DMS153 (cell line): Measurements from ENCODE around the gene EPS8L2.
"Not testable (repeated sequence)": the region's sequence is repeated elsewhere in the genome, so short reads cannot be mapped to it uniquely, and the experiment has no call there.

Experiments used
- DNase-seq: peaks from one replicate; lab custom pipeline; 2025; lab: John Stamatoyannopoulos, UW

EPS8L2 gene

DNA sequence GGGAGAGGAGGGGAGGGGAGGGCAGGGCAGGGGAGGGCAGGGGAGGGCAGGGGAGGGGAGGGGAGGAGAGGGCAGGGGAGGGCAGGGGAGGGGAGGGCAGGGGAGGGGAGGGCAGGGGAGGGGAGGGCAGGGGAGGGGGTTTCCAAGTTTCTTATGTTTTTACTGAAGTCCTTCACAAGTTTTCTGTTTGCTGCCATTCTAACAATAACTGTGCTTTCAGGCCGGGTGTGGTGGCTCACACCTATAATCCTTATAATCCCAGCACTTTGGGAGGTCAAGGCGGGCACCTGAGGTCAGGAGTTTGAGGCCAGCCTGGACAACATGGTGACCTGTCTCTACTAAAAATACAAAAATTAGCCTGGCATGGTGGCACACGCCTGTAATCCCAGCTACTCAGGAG lies 15.8 kb upstream of the EPS8L2 start:
- not testable (repeated sequence) for DNase-seq

DNA sequence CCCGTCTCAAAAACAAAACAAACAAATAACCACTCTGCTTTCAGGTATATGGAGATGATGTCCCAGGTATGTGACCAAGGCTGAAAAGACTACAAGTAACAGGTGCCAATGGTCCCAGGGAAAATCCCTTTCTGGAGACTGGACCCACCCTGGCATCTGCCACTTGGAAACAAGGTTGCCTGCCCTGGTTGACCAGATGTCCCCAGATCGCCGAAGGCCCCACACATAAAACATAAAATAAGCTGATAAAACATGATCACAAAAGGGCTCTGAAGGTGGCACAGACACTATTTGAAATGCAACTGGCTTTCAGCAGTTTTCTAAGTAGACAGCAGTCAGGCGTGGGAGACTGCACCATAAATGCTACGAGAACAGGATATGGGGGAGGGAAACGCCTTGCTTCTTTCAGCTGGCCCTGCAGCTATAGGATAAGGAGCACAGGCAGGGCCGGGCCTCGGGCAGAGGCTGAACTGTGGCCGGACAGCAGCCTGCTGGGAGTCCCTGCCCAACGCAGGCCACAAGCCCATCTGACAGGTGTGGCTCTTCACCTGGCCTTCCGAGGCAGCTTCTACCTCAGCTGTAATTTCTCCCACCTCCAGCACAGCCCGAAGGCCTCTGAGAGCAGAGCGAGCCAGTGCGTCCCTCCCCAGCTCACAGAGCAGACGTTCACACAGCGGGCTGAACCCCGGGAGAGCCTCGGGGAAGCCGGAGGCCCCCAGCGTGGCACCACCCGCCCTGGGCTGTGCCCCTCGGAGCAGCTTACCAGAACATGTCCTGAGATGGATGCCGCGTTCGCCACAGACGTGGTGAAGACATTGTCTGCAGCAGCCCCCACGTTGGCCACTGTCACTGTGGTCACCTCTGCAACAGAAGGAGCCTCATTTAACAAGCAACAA lies 15.0 kb upstream of the EPS8L2 start:
- DNase-seq, result no peak

DNA sequence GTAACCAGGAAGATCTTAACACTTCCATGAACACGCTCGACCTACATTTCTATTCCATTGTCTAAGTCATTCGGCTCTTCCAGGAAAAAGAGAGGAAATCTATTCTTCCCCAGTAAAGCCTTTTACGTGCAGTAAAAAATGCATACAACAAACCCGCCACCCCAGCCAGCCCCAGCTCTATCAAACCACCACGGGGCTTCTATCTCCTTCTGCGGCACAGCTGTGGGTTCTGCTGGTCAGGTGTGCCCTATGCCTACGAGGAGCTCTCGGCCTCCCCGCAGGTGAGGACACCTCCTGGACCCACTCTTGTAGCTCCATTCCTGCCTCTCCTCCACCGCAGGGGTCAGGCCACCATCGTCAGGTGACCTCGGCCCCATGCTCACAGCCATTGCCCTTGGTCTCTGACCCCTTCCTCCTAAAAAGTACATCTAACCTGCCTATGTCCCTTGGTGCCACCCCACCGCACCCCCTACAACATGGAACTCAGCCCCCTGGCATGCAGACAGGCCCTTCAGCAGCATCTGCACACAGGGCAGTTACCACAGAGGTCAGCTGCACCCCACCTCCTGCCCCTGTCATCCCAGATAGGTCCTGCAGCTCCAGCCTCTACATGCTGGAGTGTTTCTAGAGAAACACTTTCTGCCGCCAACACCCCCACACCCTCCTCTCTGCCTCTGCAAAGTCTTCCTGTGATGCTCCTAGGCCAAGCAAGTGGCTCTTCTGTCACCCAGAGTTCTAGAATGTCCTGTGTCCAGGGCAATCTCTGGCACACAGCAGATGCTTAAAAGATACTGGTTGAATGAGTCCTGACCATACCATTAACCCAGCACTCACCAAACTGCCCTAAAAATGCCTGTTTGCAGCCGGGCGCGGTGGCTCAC lies 14.1 kb upstream of the EPS8L2 start:
- no peak for DNase-seq

DNA sequence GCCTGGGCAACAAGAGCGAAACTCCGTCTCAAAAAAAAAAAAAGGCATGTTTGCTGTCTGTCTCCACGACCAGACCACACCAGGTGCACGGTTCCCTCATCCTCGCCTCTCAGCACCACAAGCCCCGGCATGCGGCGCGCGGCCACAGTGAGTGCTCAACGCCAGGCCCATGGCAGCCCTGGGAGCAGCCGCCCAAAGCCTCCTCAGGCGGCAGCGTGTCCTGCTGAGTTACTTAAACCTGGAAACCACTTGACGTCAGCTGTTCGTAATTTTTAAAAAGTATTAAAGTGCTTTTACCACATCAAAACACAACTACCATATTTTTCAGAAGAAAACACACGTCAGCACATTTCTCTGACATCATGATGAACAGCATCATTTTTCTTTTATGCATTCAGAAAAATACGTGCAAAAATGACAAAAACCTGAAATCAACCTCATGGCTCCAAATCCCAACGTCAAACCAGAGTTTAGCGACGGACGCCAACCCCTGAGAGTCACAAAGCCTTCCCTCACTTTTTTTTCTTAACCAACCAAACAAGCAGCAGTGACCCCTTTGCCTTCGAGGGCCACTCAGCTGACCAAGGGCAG lies 13.1 kb upstream of the EPS8L2 start:
- DNase-seq, result no peak

DNA sequence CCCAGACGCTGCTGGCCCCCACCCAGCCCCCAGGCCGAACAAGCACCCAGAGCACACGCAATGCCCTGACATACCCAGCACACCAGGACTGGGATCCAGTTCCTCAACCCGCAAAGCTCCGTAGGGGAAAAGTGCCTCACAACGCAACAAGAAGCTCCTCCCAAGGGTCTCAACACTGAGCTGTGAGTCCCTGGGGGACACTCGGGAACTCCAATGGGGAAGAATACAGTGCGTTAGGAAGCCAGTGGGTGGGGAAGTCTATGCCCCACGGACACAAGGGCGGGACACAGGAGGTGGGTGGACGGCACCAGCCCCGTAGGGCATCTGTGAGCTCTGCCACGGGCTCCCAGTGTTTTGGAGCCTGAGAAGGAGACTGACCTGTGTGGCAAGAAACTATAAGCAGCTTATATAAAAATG lies 12.6 kb upstream of the EPS8L2 start:
- peak; percentile 45 for DNase-seq

DNA sequence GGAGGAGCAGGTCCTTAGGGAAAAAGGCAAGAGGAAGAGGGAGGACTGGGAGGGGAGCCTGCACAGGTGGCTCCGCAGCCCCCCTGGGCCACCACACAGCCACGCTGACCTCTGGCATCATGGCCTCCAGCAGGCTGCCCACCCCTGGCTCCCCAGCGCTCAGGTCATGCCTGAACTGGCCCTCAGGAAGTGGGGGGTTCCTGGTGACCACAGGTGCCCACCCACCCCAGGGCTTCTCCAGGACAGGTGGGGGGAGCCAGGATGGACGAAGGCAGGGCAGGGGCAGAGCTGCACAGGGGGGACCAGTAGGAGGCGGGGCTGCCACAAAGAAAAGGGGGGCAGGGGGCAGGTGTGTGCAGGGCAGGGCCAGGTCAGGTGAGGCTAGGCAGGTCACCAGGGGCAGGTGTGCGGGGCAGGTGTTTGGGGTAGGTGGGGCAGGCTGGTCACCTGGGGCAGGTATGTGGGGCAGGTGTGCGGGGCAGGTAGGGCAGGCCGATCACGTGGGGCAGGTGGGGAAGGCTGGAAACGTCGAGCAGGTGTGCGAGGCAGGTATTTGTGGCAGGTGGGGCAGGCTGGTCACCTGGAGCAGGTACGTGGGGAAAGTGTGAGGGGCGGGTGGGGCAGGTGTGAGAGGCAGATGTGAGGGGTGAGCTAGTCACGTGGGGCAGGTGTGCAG lies 12.0 kb upstream of the EPS8L2 start:
- peak; percentile 89 for DNase-seq

DNA sequence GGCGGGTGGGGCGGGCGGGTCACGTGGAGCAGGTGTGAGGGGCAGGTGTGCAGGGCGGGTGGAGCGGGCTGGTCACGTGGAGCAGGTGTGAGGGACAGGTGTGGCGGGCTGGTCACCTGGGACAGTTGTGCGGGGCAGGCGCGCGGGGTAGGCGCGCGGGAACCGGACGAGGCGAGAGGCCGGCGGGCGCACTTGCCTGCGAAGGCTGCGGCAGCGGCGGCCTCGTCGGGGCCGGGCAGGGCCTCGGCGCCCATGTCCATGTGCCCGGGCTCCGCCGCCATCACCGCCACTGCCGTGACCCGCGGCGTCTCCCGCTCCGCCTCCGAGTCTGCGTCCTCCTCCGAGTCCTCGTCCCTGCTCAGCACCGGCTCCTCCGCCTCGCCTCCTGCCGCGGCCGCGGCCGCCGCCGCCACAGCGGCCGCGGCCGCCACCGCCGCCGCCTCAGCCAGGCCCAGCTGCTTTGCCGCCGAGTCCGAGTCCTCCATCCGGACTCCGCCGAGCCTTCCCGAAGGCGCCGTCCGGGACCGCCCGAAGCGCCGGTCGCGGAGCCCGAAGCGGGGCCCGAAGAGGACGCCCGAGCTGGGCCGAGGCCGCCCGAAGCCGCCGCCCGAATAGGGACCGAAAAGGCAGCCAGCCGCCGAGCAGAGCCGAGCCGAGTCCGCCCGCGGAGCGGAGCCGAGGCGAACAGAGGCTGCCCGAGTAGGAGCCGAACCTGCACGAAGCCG lies 11.3 kb upstream of the EPS8L2 start, which contains the start of gene DEAF1:
Gene DEAF1 (minus strand): TSS at position 660 of the 725 bp plus-strand sequence. CDS start 175 bp downstream, at position 485.
- DNase-seq, result peak; percentile 95

DNA sequence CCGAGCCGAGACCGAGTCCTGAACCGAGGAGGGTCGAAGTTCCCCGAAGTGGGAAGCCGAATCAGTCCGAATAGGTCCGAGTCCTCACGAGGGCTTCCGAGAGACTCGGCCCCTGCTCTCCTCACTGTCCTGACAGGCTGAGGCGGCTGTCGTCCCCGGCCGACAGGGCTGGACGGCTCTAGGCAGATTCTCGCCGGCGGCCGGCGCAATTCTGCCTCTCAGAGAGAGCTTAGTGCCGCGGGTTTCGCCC lies 10.8 kb upstream of the EPS8L2 start:
- DNase-seq, result no peak

DNA sequence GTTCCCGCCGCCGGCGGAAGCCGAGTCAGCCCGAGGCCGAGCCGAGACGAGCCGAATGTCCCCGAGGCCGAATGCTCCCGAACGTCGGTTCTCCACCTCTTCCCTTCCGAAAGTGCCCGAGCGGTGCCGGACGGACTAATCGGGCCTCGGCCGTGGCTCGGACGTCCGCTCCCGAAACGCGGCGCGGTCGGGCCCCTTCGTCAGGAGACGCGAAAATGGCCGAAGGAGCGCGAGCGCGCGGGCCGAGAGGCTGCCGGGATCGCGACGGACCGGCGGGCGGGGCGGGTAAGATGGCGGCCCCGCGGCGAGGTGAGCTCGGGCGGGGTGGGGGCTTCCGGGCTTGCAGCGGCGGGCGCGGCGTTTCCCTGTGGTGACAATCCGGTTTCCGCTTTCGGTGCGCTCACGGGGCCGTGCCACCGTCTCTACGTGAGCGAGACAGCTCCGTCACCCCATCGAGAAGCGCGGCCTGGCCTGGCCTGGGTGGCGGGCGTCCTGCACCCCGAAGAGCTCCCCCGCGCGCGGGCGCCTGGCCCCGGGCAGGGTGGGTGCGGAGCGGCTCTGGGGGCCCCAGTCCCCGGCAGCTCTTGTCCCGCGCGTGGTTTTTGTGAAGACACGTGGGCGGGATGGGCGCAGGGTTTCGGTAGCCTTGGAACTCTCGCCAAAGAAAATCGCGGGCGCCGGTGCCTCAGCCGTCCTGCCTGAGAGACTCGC lies 10.3 kb upstream of the EPS8L2 start, which contains the start of gene TMEM80:
Gene TMEM80 (plus strand): TSS at position 279 of the 711 bp plus-strand sequence. CDS start 12 bp downstream, at position 291.
- DNase-seq, result peak; percentile 94

DNA sequence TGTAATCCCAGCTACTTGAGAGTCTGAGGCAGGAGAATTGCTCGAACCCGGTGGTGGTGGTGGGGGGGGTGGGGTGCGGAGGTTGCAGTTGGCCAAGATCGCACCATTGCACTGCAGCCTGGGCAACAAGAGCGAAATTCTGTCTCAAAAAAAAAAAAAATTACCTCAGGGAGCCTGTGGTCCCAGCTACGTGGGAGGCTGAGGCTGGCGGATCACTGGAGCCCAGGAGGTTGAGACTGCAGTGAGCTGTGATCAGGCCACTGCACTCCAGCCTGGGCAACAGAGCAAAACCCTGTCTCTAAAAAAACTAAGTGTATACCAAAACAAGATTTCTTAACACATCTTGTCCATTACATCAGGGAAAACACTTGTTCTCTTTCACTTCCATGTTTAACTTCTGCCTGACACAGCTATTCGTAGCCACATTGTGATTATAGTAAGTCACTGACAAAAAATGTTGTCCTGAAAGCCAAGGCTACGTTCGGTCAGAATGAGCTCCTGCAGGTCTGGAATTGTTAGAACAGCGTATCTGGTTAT lies 9.0 kb upstream of the EPS8L2 start:
- DNase-seq, result no peak

DNA sequence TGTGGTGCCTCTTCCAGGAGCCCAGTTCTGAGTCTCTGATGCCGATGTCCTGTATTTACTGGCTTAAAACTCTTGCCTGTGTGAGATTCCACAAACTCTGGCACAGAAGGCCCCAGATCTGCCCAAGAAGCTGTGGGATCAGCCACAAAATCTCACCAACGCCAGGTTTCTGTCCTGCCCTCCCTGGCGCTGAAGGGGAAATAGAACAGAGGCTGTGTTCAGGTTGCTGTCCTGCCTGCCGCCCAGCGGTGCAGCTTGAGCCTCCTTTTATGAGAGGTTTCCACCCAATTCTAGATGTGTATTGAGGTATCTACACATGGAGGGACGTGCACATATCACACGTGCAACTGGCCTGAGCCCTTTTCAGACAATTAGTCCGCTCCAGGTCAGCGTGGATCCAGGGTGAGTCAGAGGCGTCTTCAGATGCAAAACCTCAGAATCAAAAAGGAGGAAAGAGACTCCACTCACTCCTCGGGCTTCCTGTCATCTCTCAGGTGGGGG lies 8.2 kb upstream of the EPS8L2 start:
- no peak for DNase-seq

DNA sequence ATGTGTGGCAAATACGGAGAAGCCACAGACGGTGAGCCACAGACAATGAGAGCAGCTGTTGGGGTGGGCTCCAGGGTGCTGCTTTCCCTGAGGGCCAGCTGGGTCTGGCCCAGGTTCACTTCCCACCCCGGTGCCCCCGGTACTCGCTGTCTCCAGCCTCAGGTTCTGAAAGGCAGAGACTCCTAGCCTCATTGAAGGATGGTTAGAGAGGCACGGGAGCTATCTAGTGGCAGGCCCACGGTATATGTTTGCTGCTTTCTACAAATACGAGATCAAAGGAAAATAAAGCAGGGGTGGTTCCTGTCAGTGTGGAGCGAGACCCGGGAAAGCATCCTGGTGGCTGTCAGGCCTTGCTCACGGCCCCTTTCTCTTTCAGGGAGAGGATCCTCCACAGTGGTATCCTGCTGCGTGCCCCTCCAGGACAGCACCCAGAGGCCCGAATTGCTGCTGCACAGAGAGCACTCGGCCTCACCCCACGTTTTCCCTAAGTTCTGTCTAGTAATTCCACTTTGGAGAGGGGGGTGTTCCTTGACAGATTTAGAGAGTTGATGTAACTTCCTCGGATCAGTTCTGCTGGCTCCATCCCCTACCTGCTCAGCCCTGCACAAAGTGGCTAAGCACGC lies 7.4 kb upstream of the EPS8L2 start:
- DNase-seq, result no peak

DNA sequence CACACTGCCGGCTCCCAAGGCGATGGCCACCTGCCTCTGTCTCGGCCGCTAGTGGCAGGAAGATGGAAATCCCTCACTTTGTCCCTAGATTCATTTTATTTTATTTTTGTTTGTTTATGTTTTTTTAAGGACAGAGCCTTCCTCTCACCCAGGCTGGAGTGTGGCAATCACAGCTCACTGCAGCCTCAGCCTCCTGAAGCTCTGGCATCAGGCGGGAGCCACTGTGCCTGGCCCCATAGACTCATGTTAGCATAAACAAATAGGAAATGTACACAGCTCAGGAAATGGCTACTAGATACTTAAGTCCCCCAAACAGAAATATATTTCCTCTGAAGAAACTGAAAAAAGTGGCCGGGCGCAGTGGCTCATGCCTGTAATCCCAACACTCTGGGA lies 6.9 kb upstream of the EPS8L2 start:
- DNase-seq, result no peak

DNA sequence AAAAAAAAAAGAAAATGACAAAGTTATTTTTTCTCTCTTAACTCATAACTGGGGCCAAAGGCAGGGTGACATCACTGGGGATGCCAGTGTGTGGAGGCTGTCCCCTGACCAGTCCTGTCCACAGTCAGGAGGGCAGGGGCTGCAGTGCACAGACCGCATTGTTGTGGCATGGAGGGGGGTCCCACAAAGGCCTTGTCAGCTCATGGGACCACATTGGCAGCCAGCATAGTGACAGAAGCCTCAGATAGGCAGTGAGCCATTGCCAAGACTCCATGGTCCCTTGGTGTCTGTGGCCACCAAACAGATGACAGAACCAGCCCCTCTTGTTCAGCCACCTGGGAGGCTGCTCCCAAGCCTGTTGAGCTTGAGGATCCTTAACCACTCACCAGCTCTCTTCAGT lies 6.3 kb upstream of the EPS8L2 start:
- DNase-seq, result no peak

DNA sequence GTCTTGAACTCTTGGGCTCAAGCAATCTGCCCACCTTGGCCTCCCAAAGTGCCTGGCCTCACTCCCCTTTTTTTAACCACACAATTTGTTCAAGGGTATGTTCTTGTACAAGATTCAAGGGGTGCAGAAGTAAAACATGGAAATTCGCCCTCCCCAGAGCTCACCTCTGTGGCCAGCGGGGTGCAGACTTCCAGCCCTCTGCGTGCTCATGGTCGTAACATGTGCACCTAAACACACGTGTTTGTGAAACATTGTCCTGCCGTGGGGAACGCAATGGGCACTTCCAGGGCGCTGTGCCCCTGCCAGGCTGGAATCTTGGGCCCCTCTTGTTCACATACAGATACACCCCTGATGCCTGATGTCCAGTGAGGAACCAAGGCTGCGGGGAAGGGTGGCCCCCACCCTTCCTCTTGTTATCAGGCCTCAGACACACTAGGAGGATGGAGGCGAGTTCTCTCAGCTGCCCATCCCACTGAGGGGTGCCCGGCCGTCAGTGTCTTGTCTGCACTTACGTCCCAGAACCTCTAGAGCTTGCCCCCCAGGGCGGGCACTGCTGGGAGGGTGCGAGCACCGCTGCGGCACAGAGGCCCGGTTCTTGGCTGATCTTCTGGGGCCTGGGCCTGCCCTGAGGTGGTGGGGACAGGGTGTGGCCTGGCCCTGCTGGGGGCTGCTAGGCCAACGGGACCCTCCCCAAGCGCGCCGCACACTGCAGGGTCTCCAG lies 4.1 kb upstream of the EPS8L2 start:
- no peak for DNase-seq

DNA sequence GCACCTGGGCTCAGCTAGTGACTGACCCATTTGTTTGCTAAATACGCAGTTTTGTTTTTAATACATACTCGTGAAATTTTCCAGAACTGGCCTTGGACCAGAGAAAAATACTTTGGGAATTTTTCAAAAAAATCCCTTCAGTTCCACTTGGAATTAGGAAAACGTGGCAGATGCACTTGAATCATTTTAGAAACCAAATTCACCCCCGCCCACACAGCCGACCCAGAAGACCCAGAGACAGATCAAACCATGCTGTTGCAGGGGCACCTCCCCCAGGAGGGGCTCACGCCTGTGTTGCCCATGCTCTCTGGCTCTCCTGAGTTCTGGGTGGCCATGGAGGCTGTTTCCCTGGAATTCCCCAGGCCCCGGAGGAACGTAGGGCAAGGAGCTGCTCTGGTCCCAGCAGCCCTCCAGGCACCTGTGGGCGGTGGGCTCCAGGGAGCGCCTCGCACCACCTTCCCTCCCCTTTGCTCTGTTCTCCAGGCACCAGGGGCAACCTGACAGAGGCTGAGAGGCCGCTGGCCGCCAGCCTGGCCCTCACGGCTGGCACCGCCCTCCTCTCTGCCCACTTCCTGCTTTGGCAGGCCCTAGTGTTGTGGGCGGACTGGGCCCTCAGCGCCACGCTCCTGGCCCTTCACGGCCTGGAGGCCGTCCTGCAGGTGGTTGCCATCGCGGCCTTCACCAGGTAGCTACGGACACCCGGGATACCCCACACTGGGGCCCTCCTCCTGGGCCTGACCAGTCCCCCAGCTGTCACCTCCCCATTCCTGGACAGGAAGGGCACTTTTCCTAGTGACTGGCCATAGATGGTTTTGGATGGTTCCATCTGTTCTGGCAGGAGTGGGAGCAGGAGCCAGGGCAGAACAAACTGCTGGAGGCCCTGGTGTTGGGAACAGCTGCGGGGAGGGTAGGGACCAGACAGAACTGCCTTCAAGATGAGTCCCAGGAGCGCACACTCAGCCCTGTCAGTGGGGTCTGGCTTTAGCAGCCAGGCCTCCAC lies 3.3 kb upstream of the EPS8L2 start:
- DNase-seq, result no peak

DNA sequence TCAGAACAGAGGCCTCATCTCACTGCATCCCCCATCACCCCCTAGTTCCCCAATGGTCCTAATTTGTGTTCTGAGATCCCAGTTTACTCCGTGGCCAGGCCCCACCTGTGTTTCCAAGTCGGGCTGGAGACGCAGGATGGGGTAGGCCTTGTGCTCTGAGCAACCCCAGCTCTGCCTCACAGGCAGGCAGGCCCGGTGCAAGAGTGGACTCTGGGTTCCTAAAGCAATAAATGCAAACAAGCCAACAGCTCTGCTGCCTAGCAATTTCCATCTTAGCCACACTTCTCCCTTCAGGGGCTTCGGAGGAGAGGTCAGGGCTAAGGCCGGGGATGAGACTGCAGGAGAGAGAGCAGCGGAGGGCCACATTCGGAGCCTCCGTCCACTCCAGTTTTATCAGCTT lies 2.5 kb upstream of the EPS8L2 start:
- DNase-seq, result no peak

DNA sequence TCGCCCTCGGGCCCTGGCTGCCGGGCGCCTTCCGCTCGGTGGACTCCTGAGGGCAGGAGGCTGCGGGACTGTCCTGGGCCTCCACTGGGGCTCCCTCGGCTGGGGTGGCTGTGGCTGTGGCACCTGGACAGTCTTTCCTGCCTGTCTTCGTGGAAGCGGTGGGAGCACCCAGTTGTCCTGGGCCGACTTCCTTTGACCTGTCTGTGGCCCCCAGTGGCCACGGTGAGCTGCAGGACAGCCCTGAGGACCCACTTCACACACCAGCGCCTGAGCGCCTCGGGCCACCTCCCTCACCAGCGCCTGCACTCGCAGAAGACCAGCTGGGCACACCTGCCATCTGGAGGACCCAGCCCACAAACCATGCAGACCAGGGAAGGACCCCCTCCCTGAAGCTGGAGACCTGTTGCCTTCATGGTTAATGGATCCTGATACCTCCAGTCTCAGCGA lies 1.8 kb upstream of the EPS8L2 start:
- no peak for DNase-seq
